Spleen (tissue), 11 donors: ENCODE results near the gene SMIM5. TPM values are rescaled to one million over a fixed set of nuclear protein-coding genes. Genes with fewer than 3 reads are reported as not detected.

ENCODE experiments used
- DNase-seq: peaks from one replicate; pipeline ENCODE4 v3.0.0-alpha.2; 2020
- H3K27ac ChIP-seq, 8 donors: fragments of 200-600 bp; sonication (generic) in 7 of 8; 1 replicate in 4 of 8; 2 replicates in 4 of 8; pipeline versions ENCODE4 v1.5.0 to v1.8.0; 2016 to 2021; ENCODE audit warnings: inconsistent platforms in 4 of 8, mild to moderate bottlenecking in 4 of 8, moderate library complexity in 1 of 8
- H3K27me3 ChIP-seq, 7 donors: fragments of 200-600 bp; sonication (generic) in 6 of 7; replicated peaks in 1 of 7; 1 replicate in 4 of 7; 2 replicates in 3 of 7; pipeline versions ENCODE4 v1.5.0 to v1.8.0; 2016 to 2021; ENCODE audit warnings: inconsistent platforms in 3 of 7, mild to moderate bottlenecking in 1 of 7
- H3K36me3 ChIP-seq, 6 donors: fragments of 200-600 bp; sonication (generic) in 5 of 6; 1 replicate in 4 of 6; 2 replicates in 2 of 6; pipeline versions ENCODE4 v1.5.0 to v1.8.0; 2016 to 2021; ENCODE audit warnings: inconsistent platforms in 2 of 6
- H3K4me1 ChIP-seq, 6 donors: fragments of 200-600 bp; sonication (generic) in 5 of 6; 1 replicate in 3 of 6; 2 replicates in 3 of 6; pipeline versions ENCODE4 v1.5.0 to v1.8.0; 2016 to 2021; ENCODE audit warnings: inconsistent platforms in 3 of 6
- H3K4me3 ChIP-seq, 8 donors: fragments of 200-600 bp; sonication (generic) in 7 of 8; 1 replicate in 4 of 8; 2 replicates in 4 of 8; pipeline versions ENCODE4 v1.5.0 to v1.8.0; 2016 to 2021; ENCODE audit warnings: inconsistent platforms in 4 of 8, mild to moderate bottlenecking in 4 of 8, moderate library complexity in 2 of 8
- H3K9me3 ChIP-seq, 8 donors: fragments of 200-600 bp; sonication (generic) in 7 of 8; 1 replicate in 4 of 8; 2 replicates in 4 of 8; pipeline versions ENCODE4 v1.5.0 to v1.8.0; 2016 to 2021; ENCODE audit warnings: inconsistent platforms in 4 of 8
- POLR2A ChIP-seq, 3 donors: fragments of 450-650 bp; IDR thresholded peaks; one replicate each; pipeline ENCODE4 v1.5.1; 2017; ENCODE audit warnings: antibody characterized with exemption in 3 of 3, mild to moderate bottlenecking in 1 of 3
- POLR2AphosphoS5 ChIP-seq, 3 donors: sonication (generic); formaldehyde crosslinking; IDR thresholded peaks; one replicate each; pipeline ENCODE4 v1.5.1; 2017; ENCODE audit warnings: antibody characterized with exemption in 3 of 3
- WGBS, 5 donors: extraction: QIAGEN DNeasy Blood & Tissue Kit in 3 of 5; methylation state at CpG; one replicate each; pipeline versions ENCODE4 v1.1.5 to v1.1.7; 2013 to 2018; 5-methylcytosine and 5-hydroxymethylcytosine counted together
- intact Hi-C: fragments of 100-400 bp; cut with DNase I; formaldehyde crosslinking; loops from one replicate; pipeline ENCODE4 v1.15.0; 2023; ENCODE audit warnings: low total_unique reads
- polyA plus RNA-seq, 3 donors: library from polyadenylated mRNA; stranded (reverse); fragments of 200-250 nt; gene quantifications; one replicate each; pipeline ENCODE4 v1.2.1, GENCODE V29; 2013
- total RNA-seq, 7 donors: library from RNA; depleted of rRNA in 3 of 7; stranded (reverse); fragments of >200 nt in 3 of 7; fragmentation: NEBNext Ultra II Directional in 4 of 7; extraction: Animal tissue kit (Norgen Biotek cat#: 25700) in 4 of 7; gene quantifications; one replicate each; pipeline versions ENCODE4 v1.1.0 to v1.2.1, GENCODE V29; 2016 to 2021
- TF ChIP-seq, protein P1 (sequence below), 11 experiments: fragments of 200-600 bp in 7 of 11; fragments of 450-650 bp in 4 of 11; sonication (generic) in 4 of 11; IDR thresholded peaks in 8 of 11; conservative IDR thresholded peaks in 3 of 11; 1 replicate in 7 of 11; 2 replicates in 4 of 11; pipeline versions ENCODE4 v1.4.0 to v1.8.0; 2016 to 2021; ENCODE audit warnings: antibody characterized with exemption in 11 of 11, inconsistent platforms in 4 of 11, mild to moderate bottlenecking in 1 of 11
- donor health status: healthy with polysubstance abuse.
- donor health status: DM: no; HTN: no; CAD: no; lungs with moderate emphysema.
- donor health status: DM: no; HTN: no; CAD: no.
- donor health status: Bipolar disorder and iron deficiency.
- donor health status: healthy.
- donor health status: DM: no; HTN: no; CAD: no.
- donor health status: DM: yes; HTN: yes; CAD: no.

Gene SMIM5
- total and polyA plus RNA-seq, 10 donors: 2.1 to 5.1 (median 3.7) TPM

DNA sequence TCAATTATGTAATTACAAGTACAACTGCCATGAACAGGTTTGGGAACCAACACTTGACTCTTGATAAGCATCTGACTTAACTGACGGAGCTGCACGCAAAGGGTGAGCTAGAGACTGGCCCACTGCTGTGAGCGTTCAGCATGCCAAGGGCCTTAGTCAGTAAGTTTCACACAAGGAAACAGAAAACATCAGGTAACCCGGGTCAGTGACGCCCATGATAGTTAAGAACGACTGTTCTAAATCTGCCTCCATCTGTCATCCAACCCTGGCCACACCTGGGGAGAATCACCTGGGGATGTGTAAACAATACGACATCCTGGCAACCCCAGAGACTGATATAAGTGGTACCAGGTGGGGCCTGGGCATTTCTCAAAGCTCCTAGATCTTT lies 12.3 kb downstream of the SMIM5 start:
- Histone ChIP-seq H3K4me1 (peaks cover 0 to 29% (median 12%) of the 10 kb centered on the region in 6 donors), H3K27me3 (no peaks in the 10 kb centered on the region), H3K9me3 (no peaks in the 10 kb centered on the region), H3K27ac (peak overlapping the region in 4 of 8 donors; percentile 48 to 68 (median 55)), H3K36me3 (peaks cover 0 to 91% (median 25%) of the 10 kb centered on the region in 6 donors), H3K4me3 (no peak overlapping the region)
- WGBS, 5 donors: 66 to 82% (median 77%) methylated on average over 7 of the region's 7 CpGs
- DNase-seq: peak; percentile 5
- intact Hi-C loops: no loop called here
- no peak for TF ChIP-seq POLR2A (IDR thresholded peaks at IDR 0.05)
- TF ChIP-seq POLR2AphosphoS5 (IDR thresholded peaks at IDR 0.05): no peak
- TF ChIP-seq, protein P1, sequence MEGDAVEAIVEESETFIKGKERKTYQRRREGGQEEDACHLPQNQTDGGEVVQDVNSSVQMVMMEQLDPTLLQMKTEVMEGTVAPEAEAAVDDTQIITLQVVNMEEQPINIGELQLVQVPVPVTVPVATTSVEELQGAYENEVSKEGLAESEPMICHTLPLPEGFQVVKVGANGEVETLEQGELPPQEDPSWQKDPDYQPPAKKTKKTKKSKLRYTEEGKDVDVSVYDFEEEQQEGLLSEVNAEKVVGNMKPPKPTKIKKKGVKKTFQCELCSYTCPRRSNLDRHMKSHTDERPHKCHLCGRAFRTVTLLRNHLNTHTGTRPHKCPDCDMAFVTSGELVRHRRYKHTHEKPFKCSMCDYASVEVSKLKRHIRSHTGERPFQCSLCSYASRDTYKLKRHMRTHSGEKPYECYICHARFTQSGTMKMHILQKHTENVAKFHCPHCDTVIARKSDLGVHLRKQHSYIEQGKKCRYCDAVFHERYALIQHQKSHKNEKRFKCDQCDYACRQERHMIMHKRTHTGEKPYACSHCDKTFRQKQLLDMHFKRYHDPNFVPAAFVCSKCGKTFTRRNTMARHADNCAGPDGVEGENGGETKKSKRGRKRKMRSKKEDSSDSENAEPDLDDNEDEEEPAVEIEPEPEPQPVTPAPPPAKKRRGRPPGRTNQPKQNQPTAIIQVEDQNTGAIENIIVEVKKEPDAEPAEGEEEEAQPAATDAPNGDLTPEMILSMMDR (IDR thresholded peaks at IDR 0.05 in 8 of 11, conservative IDR thresholded peaks at IDR 0.05 in 3 of 11): no peak

GRCh38 chr17:75645889-75646637 lies 12.8 kb downstream of the SMIM5 start:
- Histone ChIP-seq H3K4me1 (peaks cover 0 to 29% (median 12%) of the 10 kb centered on the region in 6 donors), H3K27me3 (no peaks in the 10 kb centered on the region), H3K9me3 (no peaks in the 10 kb centered on the region), H3K36me3 (peaks cover 0 to 91% (median 29%) of the 10 kb centered on the region in 6 donors), H3K4me3 (no peak overlapping the region), H3K27ac (peak overlapping the region in 4 of 8 donors; percentile 48 to 68 (median 55))
- WGBS, 5 donors: 38 to 47% (median 39%) methylated on average over 16 to 17 of the region's 17 CpGs
- TF ChIP-seq, protein P1 (IDR thresholded peaks at IDR 0.05 in 8 of 11, conservative IDR thresholded peaks at IDR 0.05 in 3 of 11): no peak
- peak in 2 of 3 donors; percentile 61 to 64 for TF ChIP-seq POLR2AphosphoS5 (IDR thresholded peaks at IDR 0.05)
- peak; percentile 83 for DNase-seq
- intact Hi-C loops: no loop called here

DNA sequence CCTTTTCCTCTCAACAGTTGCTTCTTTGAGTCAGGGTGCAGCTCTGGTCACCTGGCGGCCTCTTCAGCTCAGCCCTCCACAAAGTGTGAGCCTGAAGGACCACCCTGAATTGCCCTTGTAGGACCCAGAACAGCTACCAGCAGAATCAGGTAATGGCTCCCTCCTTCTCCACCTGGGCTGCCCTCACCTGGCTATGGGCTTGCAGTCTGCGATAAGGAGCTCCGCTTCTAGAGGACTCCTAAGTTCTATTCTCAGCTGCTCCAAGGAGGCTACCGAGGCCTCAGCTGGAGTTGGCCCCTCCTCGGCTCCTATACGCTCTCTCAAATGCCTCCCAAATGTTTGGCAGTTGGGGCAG lies 13.4 kb downstream of the SMIM5 start:
- peaks cover 0 to 29% (median 12%) of the 10 kb centered on the region in 6 donors for H3K4me1 ChIP-seq
- no peak overlapping the region for H3K4me3 ChIP-seq
- H3K27me3 ChIP-seq: no peaks in the 10 kb centered on the region
- H3K27ac ChIP-seq: peak overlapping the region in 4 of 8 donors; percentile 48 to 68 (median 55)
- H3K36me3 ChIP-seq: peaks cover 0 to 91% (median 31%) of the 10 kb centered on the region in 6 donors
- no peak for DNase-seq
- H3K9me3 ChIP-seq: no peaks in the 10 kb centered on the region
- intact Hi-C loops: no loop called here
- 91 to 98% (median 96%) methylated on average over 6 of the region's 6 CpGs for WGBS, 5 donors
- TF ChIP-seq, protein P1 (IDR thresholded peaks at IDR 0.05 in 8 of 11, conservative IDR thresholded peaks at IDR 0.05 in 3 of 11): no peak
- no peak for TF ChIP-seq POLR2AphosphoS5 (IDR thresholded peaks at IDR 0.05)

GRCh38 chr17:75647061-75647460 lies 13.8 kb downstream of the SMIM5 start:
- H3K4me3 ChIP-seq: no peak overlapping the region
- WGBS, 5 donors: 81 to 95% (median 90%) methylated on average over 7 of the region's 7 CpGs
- H3K9me3 ChIP-seq: no peaks in the 10 kb centered on the region
- intact Hi-C loops: no loop called here
- H3K36me3 ChIP-seq: peaks cover 0 to 91% (median 33%) of the 10 kb centered on the region in 6 donors
- H3K4me1 ChIP-seq: peaks cover 0 to 27% (median 12%) of the 10 kb centered on the region in 6 donors
- peak; percentile 65 for DNase-seq
- H3K27me3 ChIP-seq: no peaks in the 10 kb centered on the region
- TF ChIP-seq POLR2AphosphoS5 (IDR thresholded peaks at IDR 0.05) (no peak), POLR2A (IDR thresholded peaks at IDR 0.05) (no peak)
- TF ChIP-seq, protein P1 (IDR thresholded peaks at IDR 0.05 in 8 of 11, conservative IDR thresholded peaks at IDR 0.05 in 3 of 11): no peak
- H3K27ac ChIP-seq: no peak overlapping the region
